Common myeloid progenitor, CD34-positive (primary cell): Measurements from ENCODE around the gene RUSF1.
A peak's percentile ranks its signal among the peaks of the same experiment; 100 is the strongest.
"Not testable (repeated sequence)": the region's sequence is repeated elsewhere in the genome, so short reads cannot be mapped to it uniquely, and the experiment has no call there.

Experiments
- CTCF ChIA-PET: fragments of 350-600 bp; sonication (Branson Sonifier 250); formaldehyde crosslinking; loops from one replicate; lab custom pipeline; 2021; ENCODE audit warnings: antibody characterized with exemption; lab: Charles Lee
- POLR2A ChIA-PET: fragments of 350-600 bp; sonication (Branson Sonifier 250); formaldehyde crosslinking; loops from one replicate; lab custom pipeline; 2021; ENCODE audit warnings: antibody characterized with exemption; lab: Charles Lee
- DNase-seq, 3 donors: peaks; one replicate each; pipeline versions ENCODE4 v3.0.0 to v3.0.0-alpha.2; 2013
- H3K27ac ChIP-seq, 2 experiments: 1 replicate in 1 of 2; 2 replicates in 1 of 2; pipeline ENCODE4 v1.7.0; 2013; ENCODE audit warnings: inconsistent platforms in 2 of 2, low read length in 2 of 2, mild to moderate bottlenecking in 2 of 2, low read depth in 1 of 2, moderate library complexity in 1 of 2; ENCODE audit not compliant: severe bottlenecking in 2 of 2, insufficient read depth in 1 of 2, poor library complexity in 1 of 2
- H3K27me3 ChIP-seq, 5 experiments: replicated peaks in 2 of 5; 1 replicate in 3 of 5; 2 replicates in 2 of 5; pipeline versions ENCODE4 v1.6.1 to v1.7.0; 2013; ENCODE audit warnings: low read length in 4 of 5, mild to moderate bottlenecking in 2 of 5, moderate library complexity in 2 of 5, inconsistent platforms in 1 of 5; ENCODE audit not compliant: insufficient read depth in 5 of 5, control insufficient read depth in 4 of 5
- H3K36me3 ChIP-seq, 4 experiments: 1 replicate in 2 of 4; 2 replicates in 2 of 4; pipeline versions ENCODE4 v1.6.1 to v1.7.0; 2013; ENCODE audit warnings: low read length in 3 of 4, control low read depth in 1 of 4, mild to moderate bottlenecking in 1 of 4; ENCODE audit not compliant: control insufficient read depth in 4 of 4, insufficient read depth in 4 of 4
- H3K4me1 ChIP-seq, 4 experiments: 1 replicate in 3 of 4; 2 replicates in 1 of 4; pipeline versions ENCODE4 v1.6.1 to v1.7.1; 2013; ENCODE audit warnings: low read length in 3 of 4, mild to moderate bottlenecking in 3 of 4, control low read depth in 1 of 4, inconsistent platforms in 1 of 4, moderate library complexity in 1 of 4; ENCODE audit not compliant: control insufficient read depth in 4 of 4, insufficient read depth in 4 of 4; ENCODE audit errors: control extremely low read depth in 1 of 4
- H3K4me3 ChIP-seq, 7 experiments: 1 replicate in 4 of 7; 2 replicates in 3 of 7; pipeline versions ENCODE4 v1.5.1 to v1.7.0; 2013; ENCODE audit warnings: mild to moderate bottlenecking in 7 of 7, low read length in 6 of 7, moderate library complexity in 6 of 7, inconsistent platforms in 2 of 7, low read depth in 2 of 7, control low read depth in 1 of 7; ENCODE audit not compliant: insufficient read depth in 4 of 7, control insufficient read depth in 1 of 7; ENCODE audit errors: extremely low read depth in 1 of 7
- H3K9me3 ChIP-seq, 5 experiments: 1 replicate in 4 of 5; 2 replicates in 1 of 5; pipeline versions ENCODE4 v1.6.1 to v1.7.1; 2013; ENCODE audit warnings: low read length in 4 of 5, mild to moderate bottlenecking in 2 of 5, inconsistent platforms in 1 of 5, low read depth in 1 of 5, moderate library complexity in 1 of 5; ENCODE audit not compliant: control insufficient read depth in 4 of 5, insufficient read depth in 2 of 5; ENCODE audit errors: control extremely low read depth in 1 of 5
- WGBS: methylation state at CpG from one replicate; pipeline ENCODE4 v1.1.5; 2013; ENCODE audit not compliant: insufficient coverage; 5-methylcytosine and 5-hydroxymethylcytosine counted together

RUSF1 gene

GRCh38 chr16:31451681-31452351, 56.4 kb downstream of the RUSF1 start:
- Histone ChIP-seq H3K9me3 (no peaks in the 10 kb centered on the region), H3K36me3 (peaks cover 0 to 12% (median 2%) of the 10 kb centered on the region in 4 experiments), H3K27me3 (no peaks in the 10 kb centered on the region), H3K4me3 (no peak overlapping the region), H3K27ac (peak overlapping the region in 1 of 2 experiments; percentile 49), H3K4me1 (peaks cover 1 to 53% (median 40%) of the 10 kb centered on the region in 4 experiments)
- 20% methylated on average over 4 of the region's 11 CpGs for WGBS
- peak; percentile 48 to 75 (median 63) for DNase-seq
- ChIA-PET CTCF (interaction anchor here (0.6 to 6.3 kb wide), 11 partner anchors 8 to 431 kb away, joined by 3 to 30 read pairs (median 4); partner anchors contain the start of gene ZNF843), POLR2A (interaction anchor here (0.6 kb wide), 2 partner anchors 22 to 51 kb away, joined by 3 to 5 read pairs; no protein-coding TSS in a partner anchor)

- Histone ChIP-seq H3K9me3 (peaks cover 0 to 1% (median 0%) of the 10 kb centered on the region in 5 experiments), H3K27ac (no peak overlapping the region), H3K36me3 (peaks cover 0 to 7% (median 0%) of the 10 kb centered on the region in 4 experiments), H3K4me1 (peaks cover 1 to 47% (median 35%) of the 10 kb centered on the region in 4 experiments), H3K27me3 (no peaks in the 10 kb centered on the region), H3K4me3 (no peak overlapping the region)
- DNase-seq = no peak
- ChIA-PET POLR2A (interaction anchor here (0.6 kb wide), 2 partner anchors 21 to 52 kb away, joined by 3 to 5 read pairs; no protein-coding TSS in a partner anchor), CTCF (interaction anchor here (0.7 to 3.0 kb wide), 7 partner anchors 8 to 431 kb away, joined by 3 to 18 read pairs (median 5); partner anchors contain the start of gene ZNF843)
- 85% methylated on average over 2 of the region's 5 CpGs for WGBS
These were observed 57.0 kb downstream of the RUSF1 start for GRCh38 chr16:31451201-31451600.

- H3K36me3 ChIP-seq, H3K27me3 ChIP-seq, H3K9me3 ChIP-seq, H3K4me3 ChIP-seq, H3K4me1 ChIP-seq, POLR2A ChIA-PET, H3K27ac ChIP-seq, DNase-seq: not testable (repeated sequence)
- WGBS = 77% methylated on average over 6 of the region's 6 CpGs
- CTCF ChIA-PET = interaction anchor here (4.1 kb wide), 1 partner anchor 10 kb away, joined by 36 read pairs; no protein-coding TSS in a partner anchor
These were observed 62.3 kb downstream of the RUSF1 start for GRCh38 chr16:31445931-31446330.

GRCh38 chr16:31441956-31442355, 66.2 kb downstream of the RUSF1 start:
- H3K27me3 ChIP-seq = no peaks in the 10 kb centered on the region
- no peak overlapping the region for H3K27ac ChIP-seq
- peak overlapping the region in 2 of 7 experiments; percentile 84 to 89 for H3K4me3 ChIP-seq
- POLR2A ChIA-PET = interaction anchor here (1.5 kb wide), 1 partner anchor 17 kb away, joined by 7 read pairs; no protein-coding TSS in a partner anchor
- CTCF ChIA-PET = interaction anchor here (0.6 to 4.1 kb wide), 18 partner anchors 10 to 427 kb away, joined by 3 to 36 read pairs (median 4); partner anchors contain the start of genes COX6A2, ITGAD and PYCARD
- H3K9me3 ChIP-seq = peaks cover 0 to 5% (median 0%) of the 10 kb centered on the region in 5 experiments
- DNase-seq = no peak
- WGBS = 79% methylated on average over 21 of the region's 34 CpGs
- H3K36me3 ChIP-seq = no peaks in the 10 kb centered on the region
- H3K4me1 ChIP-seq = peaks cover 0 to 9% (median 4%) of the 10 kb centered on the region in 4 experiments

GRCh38 chr16:31440516-31441184, 67.5 kb downstream of the RUSF1 start:
- no peak for DNase-seq
- CTCF ChIA-PET = interaction anchor here (1.2 to 2.1 kb wide), 6 partner anchors 11 to 140 kb away, joined by 3 to 9 read pairs (median 3); no protein-coding TSS in a partner anchor
- Histone ChIP-seq H3K9me3 (no peaks in the 10 kb centered on the region), H3K27ac (no peak overlapping the region), H3K27me3 (no peaks in the 10 kb centered on the region), H3K4me1 (peaks cover 0 to 9% (median 4%) of the 10 kb centered on the region in 4 experiments), H3K36me3 (no peaks in the 10 kb centered on the region), H3K4me3 (no peak overlapping the region)
- POLR2A ChIA-PET = no interaction called here
- WGBS = 95% methylated on average over 4 of the region's 4 CpGs

- no peaks in the 10 kb centered on the region for H3K36me3 ChIP-seq
- no peak overlapping the region for H3K27ac ChIP-seq
- DNase-seq = no peak
- H3K9me3 ChIP-seq = no peaks in the 10 kb centered on the region
- CTCF ChIA-PET = interaction anchor here (2.1 kb wide), 1 partner anchor 10 kb away, joined by 9 read pairs; no protein-coding TSS in a partner anchor
- H3K4me1 ChIP-seq = peaks cover 0 to 9% (median 4%) of the 10 kb centered on the region in 4 experiments
- H3K4me3 ChIP-seq = no peak overlapping the region
- no peaks in the 10 kb centered on the region for H3K27me3 ChIP-seq
- POLR2A ChIA-PET = no interaction called here
- no CpG with 5 or more reads among the region's 3 CpGs for WGBS
These were observed 68.7 kb downstream of the RUSF1 start for GRCh38 chr16:31439519-31439918.
